A549 treated with AZD9567 at 1 μM for 4 hours (cell line): ENCODE data around the gene ZNF587B. TPM values are rescaled to one million over a fixed set of nuclear protein-coding genes. Genes with fewer than 3 reads are reported as not detected.

Source experiments
- total RNA-seq: library from RNA; stranded (reverse); fragments of 200-300 nt; extraction: Qiagen RNA extraction; gene quantifications from 5 replicates; pipeline ENCODE4 v1.2.3, GENCODE V29; 2022; ENCODE audit not compliant: insufficient read depth

Gene ZNF587B
- 5.4 to 7.7 TPM (median 7.6 TPM) in 5 replicates for total RNA-seq

GRCh38 chr19:57830071-57830602 is at the start of gene ZNF587B:
ZNF587B (plus strand) TSS chr19:57830299; CDS start chr19:57830529, 230 bp downstream.

GRCh38 chr19:57814505-57815246 is 15.4 kb upstream of the ZNF587B start, which contains the start of gene ZNF552:
ZNF552 (minus strand) TSS chr19:57814913; CDS start chr19:57814743, 170 bp downstream.

GRCh38 chr19:57849666-57850473 is 19.8 kb downstream of the ZNF587B start, which contains the start of gene ZNF587:
ZNF587 (plus strand) TSS chr19:57849859; CDS start chr19:57850039, 180 bp downstream.

GRCh38 chr19:57888560-57889231 is 58.6 kb downstream of the ZNF587B start, which contains the start of gene ZNF814:
ZNF814 (minus strand) TSS chr19:57889037; CDS start chr19:57888802, 235 bp downstream.

Other genes with a start within 250 kb of the ZNF587B start
- gene ZIK1, start 246.2 kb upstream of the ZNF587B start, total RNA-seq, result 0.18 TPM in 1 of 5 replicates, not detected in the others
- 3.9 to 6.5 TPM (median 4.6 TPM) in 5 replicates for gene ZNF530, start 230.4 kb upstream of the ZNF587B start, total RNA-seq
- gene ZNF134, start 216.1 kb upstream of the ZNF587B start, total RNA-seq, result 7.5 to 20.4 TPM (median 8.9 TPM) in 5 replicates
- 5.6 to 7.8 TPM (median 6.5 TPM) in 5 replicates for gene ZNF211, start 197.1 kb upstream of the ZNF587B start, total RNA-seq
- gene ZSCAN4, start 161.4 kb upstream of the ZNF587B start, total RNA-seq, result not detected in 5 replicates
- gene ZNF551, start 148.3 kb upstream of the ZNF587B start, total RNA-seq, result 5.3 to 5.6 TPM (median 5.6 TPM) in 5 replicates
- not detected in 5 replicates for gene ZNF154, start 121.1 kb upstream of the ZNF587B start, total RNA-seq
- 0.76 to 1.3 TPM (median 1.0 TPM) in 5 replicates for gene ZNF671, start 102.7 kb upstream of the ZNF587B start, total RNA-seq
- 5.2 to 10.3 TPM (median 5.8 TPM) in 5 replicates for gene ZNF776, start 83.5 kb upstream of the ZNF587B start, total RNA-seq
- 4.8 to 12.4 TPM (median 5.5 TPM) in 5 replicates for gene ZNF586, start 60.6 kb upstream of the ZNF587B start, total RNA-seq
- gene ZNF552, start 15.4 kb upstream of the ZNF587B start, total RNA-seq, result 4.9 to 7.3 TPM (median 5.0 TPM) in 5 replicates
- 6.1 to 15.3 TPM (median 7.3 TPM) in 5 replicates for gene ZNF587, start 19.6 kb downstream of the ZNF587B start, total RNA-seq
- 1.8 to 3.6 TPM (median 3.1 TPM) in 4 of 5 replicates, not detected in the other for gene ZNF814, start 58.7 kb downstream of the ZNF587B start, total RNA-seq
- gene ZNF417, start 86.3 kb downstream of the ZNF587B start, total RNA-seq, result 2.7 to 4.3 TPM (median 3.4 TPM) in 5 replicates
- gene ZNF418, start 105.1 kb downstream of the ZNF587B start, total RNA-seq, result 0.91 to 1.2 TPM (median 1.1 TPM) in 5 replicates
- 0.94 to 1.4 TPM (median 1.2 TPM) in 5 replicates for gene ZNF256, start 117.4 kb downstream of the ZNF587B start, total RNA-seq
- gene C19orf18, start 144.2 kb downstream of the ZNF587B start, total RNA-seq, result 0.09 TPM in 1 of 5 replicates, not detected in the others
- 1.0 to 3.6 TPM (median 2.6 TPM) in 5 replicates for gene ZNF606, start 172.5 kb downstream of the ZNF587B start, total RNA-seq
- gene ZSCAN1, start 203.7 kb downstream of the ZNF587B start, total RNA-seq, result not detected in 5 replicates
- gene ZNF135, start 229.0 kb downstream of the ZNF587B start, total RNA-seq, result not detected in 5 replicates